Measurements from ENCODE around the gene FSCN2. TPM values are rescaled to one million over a fixed set of nuclear protein-coding genes. Genes with fewer than 3 reads are reported as not detected.

FSCN2 gene
- total RNA-seq, 2 experiments from 2014 or later: 1.6 to 6.7 TPM

DNA sequence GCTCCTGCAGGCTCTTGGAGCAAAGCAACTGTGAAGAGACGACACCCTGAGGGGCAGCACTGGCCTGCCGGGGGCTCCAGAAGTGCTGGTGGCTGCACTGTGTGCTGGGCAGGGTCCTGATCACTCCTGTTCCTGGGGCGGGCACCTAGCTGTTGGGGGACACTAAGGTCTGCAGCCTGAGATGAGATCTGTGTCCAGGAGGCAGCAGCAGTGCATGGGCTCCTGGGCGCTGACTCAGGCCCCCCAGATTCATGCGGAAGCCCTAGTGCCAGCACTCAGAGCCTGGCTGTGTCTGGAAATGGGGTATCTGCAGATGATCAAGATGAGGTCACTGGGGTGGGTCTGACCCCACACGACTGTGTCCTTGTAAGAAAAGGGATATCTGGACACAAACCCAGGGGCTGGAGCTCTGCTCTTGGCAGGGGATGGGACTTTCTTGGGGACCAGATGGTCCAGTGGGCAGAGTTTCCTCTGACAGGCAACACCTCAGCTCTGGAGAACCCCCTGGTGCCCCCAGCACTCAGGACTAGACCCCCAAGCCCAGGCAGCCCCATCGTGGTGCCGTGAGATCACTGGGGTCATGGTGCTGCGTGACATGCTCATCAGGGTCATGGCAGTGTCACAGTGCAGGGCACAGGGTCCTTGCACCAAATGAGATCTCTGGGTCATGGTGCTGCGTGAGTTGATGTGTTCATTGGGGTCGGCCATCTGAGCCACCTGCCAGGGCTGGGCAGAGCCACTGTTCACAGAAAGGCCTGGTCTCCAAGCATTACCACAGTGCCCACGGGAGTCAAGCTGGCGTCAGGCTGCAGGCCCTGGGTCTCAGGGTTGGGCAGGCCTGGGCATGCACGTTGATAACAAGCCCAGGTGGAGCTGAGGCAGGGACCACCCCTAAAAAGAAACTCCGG lies 14.5 kb downstream of the FSCN2 start:
- H3K9me3 ChIP-seq (ENCODE audit: low read length): no peaks in the 10 kb centered on the region
- intact Hi-C loops (cut with micrococcal nuclease; ENCODE audit: unreplicated experiment): no loop called here
- H2AFZ ChIP-seq (ENCODE audit: low read length): no peak overlapping the region
- no peaks in the 10 kb centered on the region for H3K9me2 ChIP-seq (ENCODE audit: insufficient read depth, low read length)
- TF ChIP-seq, protein P1, sequence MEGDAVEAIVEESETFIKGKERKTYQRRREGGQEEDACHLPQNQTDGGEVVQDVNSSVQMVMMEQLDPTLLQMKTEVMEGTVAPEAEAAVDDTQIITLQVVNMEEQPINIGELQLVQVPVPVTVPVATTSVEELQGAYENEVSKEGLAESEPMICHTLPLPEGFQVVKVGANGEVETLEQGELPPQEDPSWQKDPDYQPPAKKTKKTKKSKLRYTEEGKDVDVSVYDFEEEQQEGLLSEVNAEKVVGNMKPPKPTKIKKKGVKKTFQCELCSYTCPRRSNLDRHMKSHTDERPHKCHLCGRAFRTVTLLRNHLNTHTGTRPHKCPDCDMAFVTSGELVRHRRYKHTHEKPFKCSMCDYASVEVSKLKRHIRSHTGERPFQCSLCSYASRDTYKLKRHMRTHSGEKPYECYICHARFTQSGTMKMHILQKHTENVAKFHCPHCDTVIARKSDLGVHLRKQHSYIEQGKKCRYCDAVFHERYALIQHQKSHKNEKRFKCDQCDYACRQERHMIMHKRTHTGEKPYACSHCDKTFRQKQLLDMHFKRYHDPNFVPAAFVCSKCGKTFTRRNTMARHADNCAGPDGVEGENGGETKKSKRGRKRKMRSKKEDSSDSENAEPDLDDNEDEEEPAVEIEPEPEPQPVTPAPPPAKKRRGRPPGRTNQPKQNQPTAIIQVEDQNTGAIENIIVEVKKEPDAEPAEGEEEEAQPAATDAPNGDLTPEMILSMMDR (conservative IDR thresholded peaks at IDR 0.05; ENCODE audit: low read length): no peak
- TF ChIP-seq EZH2phosphoT487 (IDR thresholded peaks at IDR 0.05; ENCODE audit: borderline replicate concordance, low read depth, low read length): no peak
- no peak overlapping the region for H3K27ac ChIP-seq (ENCODE audit: low read depth, low read length, poor library complexity, severe bottlenecking)
- BruUV-seq (replicated peaks): no TSS peak
- H3K79me2 ChIP-seq (ENCODE audit: insufficient read depth, low read depth, low read length): no peaks in the 10 kb centered on the region
- no peak overlapping the region for H3K4me3 ChIP-seq (ENCODE audit: low read depth, low read length, poor library complexity, severe bottlenecking)
- H3K4me2 ChIP-seq (ENCODE audit: low read length): no peak overlapping the region
- DNase-seq (ENCODE audit: low spot score): no peak
- no peaks in the 10 kb centered on the region for H3K4me1 ChIP-seq (ENCODE audit: insufficient read depth, low read length, poor library complexity, severe bottlenecking)
- CTCF ChIA-PET (ENCODE audit: unreplicated experiment): no interaction called here
- POLR2A ChIA-PET: no interaction called here
- no peaks in the 10 kb centered on the region for H4K20me1 ChIP-seq (ENCODE audit: insufficient read depth, low read length)
- peaks cover 64% of the 10 kb centered on the region for H3K36me3 ChIP-seq (ENCODE audit: insufficient read depth, low read length)

DNA sequence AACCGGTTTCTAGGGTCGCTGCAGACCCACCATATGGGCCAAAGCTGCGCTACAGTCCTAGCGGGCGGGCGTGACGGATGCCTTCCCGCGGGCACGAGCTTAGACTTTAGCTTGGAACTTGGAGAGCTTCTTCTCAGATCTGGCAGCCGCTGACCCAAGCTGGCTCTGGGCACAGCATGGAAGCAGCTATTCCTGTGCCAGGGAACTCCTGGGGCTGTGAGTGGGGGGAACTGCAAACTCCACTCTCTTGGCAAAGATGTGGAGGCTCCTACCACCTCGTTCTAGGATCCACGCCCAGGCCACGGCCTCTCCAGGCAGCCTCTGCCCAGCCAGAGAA lies 15.1 kb downstream of the FSCN2 start:
- no TSS peak for BruUV-seq (replicated peaks)
- Histone ChIP-seq H2AFZ (ENCODE audit: low read length) (no peak overlapping the region), H3K4me2 (ENCODE audit: low read length) (no peak overlapping the region), H3K9me3 (ENCODE audit: low read length) (no peaks in the 10 kb centered on the region), H3K79me2 (ENCODE audit: insufficient read depth, low read depth, low read length) (no peaks in the 10 kb centered on the region), H3K9me2 (ENCODE audit: insufficient read depth, low read length) (no peaks in the 10 kb centered on the region), H3K4me3 (ENCODE audit: low read depth, low read length, poor library complexity, severe bottlenecking) (no peak overlapping the region), H3K27ac (ENCODE audit: low read depth, low read length, poor library complexity, severe bottlenecking) (no peak overlapping the region), H4K20me1 (ENCODE audit: insufficient read depth, low read length) (no peaks in the 10 kb centered on the region), H3K36me3 (ENCODE audit: insufficient read depth, low read length) (peaks cover 70% of the 10 kb centered on the region), H3K4me1 (ENCODE audit: insufficient read depth, low read length, poor library complexity, severe bottlenecking) (no peaks in the 10 kb centered on the region)
- no peak for DNase-seq (ENCODE audit: low spot score)
- ChIA-PET CTCF (ENCODE audit: unreplicated experiment) (no interaction called here), POLR2A (interaction anchor here (1.1 kb wide), 1 partner anchor 9 kb away, joined by 3 read pairs; no protein-coding TSS in a partner anchor)
- TF ChIP-seq, protein P1 (conservative IDR thresholded peaks at IDR 0.05; ENCODE audit: low read length): no peak
- TF ChIP-seq EZH2phosphoT487 (IDR thresholded peaks at IDR 0.05; ENCODE audit: borderline replicate concordance, low read depth, low read length): no peak
- intact Hi-C loops (cut with micrococcal nuclease; ENCODE audit: unreplicated experiment): no loop called here

DNA sequence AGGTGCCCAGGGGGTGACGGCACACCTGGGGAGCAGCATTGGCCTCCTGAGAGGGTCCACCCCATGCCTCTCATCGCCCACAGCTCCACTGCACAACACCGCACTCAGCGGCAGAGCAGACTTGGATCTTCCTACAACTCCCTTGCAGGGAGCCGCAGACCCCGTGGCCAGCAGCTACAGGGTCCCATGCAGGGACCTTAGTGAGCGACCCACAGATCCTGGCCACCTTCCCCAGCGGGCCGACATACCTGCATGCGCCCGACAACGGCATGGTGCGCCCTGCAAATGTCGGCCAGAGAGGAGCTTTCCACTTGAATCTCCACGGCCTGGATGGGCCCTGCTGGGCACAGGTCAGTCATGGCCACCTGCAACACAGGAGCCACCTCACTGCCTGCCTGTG lies 15.6 kb downstream of the FSCN2 start:
- Histone ChIP-seq H4K20me1 (ENCODE audit: insufficient read depth, low read length) (no peaks in the 10 kb centered on the region), H3K9me2 (ENCODE audit: insufficient read depth, low read length) (no peaks in the 10 kb centered on the region), H3K27ac (ENCODE audit: low read depth, low read length, poor library complexity, severe bottlenecking) (no peak overlapping the region), H2AFZ (ENCODE audit: low read length) (no peak overlapping the region), H3K4me3 (ENCODE audit: low read depth, low read length, poor library complexity, severe bottlenecking) (no peak overlapping the region), H3K79me2 (ENCODE audit: insufficient read depth, low read depth, low read length) (no peaks in the 10 kb centered on the region), H3K4me1 (ENCODE audit: insufficient read depth, low read length, poor library complexity, severe bottlenecking) (no peaks in the 10 kb centered on the region), H3K36me3 (ENCODE audit: insufficient read depth, low read length) (peaks cover 73% of the 10 kb centered on the region), H3K9me3 (ENCODE audit: low read length) (no peaks in the 10 kb centered on the region), H3K4me2 (ENCODE audit: low read length) (no peak overlapping the region)
- no peak for DNase-seq (ENCODE audit: low spot score)
- CTCF ChIA-PET (ENCODE audit: unreplicated experiment): no interaction called here
- POLR2A ChIA-PET: interaction anchor here (0.6 to 1.1 kb wide), 2 partner anchors 10 to 108 kb away, joined by 3 read pairs; no protein-coding TSS in a partner anchor
- TF ChIP-seq, protein P1 (conservative IDR thresholded peaks at IDR 0.05; ENCODE audit: low read length): no peak
- no peak for TF ChIP-seq EZH2phosphoT487 (IDR thresholded peaks at IDR 0.05; ENCODE audit: borderline replicate concordance, low read depth, low read length)
- no TSS peak for BruUV-seq (replicated peaks)
- intact Hi-C loops (cut with micrococcal nuclease; ENCODE audit: unreplicated experiment): no loop called here

Measured in OCI-LY7 (cell line).